Hematopoietic multipotent progenitor cell (in vitro differentiated cells): ENCODE results near the gene PJA2. TPM values are rescaled to one million over a fixed set of nuclear protein-coding genes. Genes with fewer than 3 reads are reported as not detected.

Source experiments
- DNase-seq, 3 donors: peaks; one replicate each; pipeline ENCODE4 v3.0.0-alpha.2; 2011 to 2015; ENCODE audit warnings: low read depth in 2 of 3, low spot score in 2 of 3
- total RNA-seq: library from RNA; depleted of rRNA; stranded (reverse); fragments of >200 nt; gene quantifications from one replicate; pipeline ENCODE4 v1.2.3, GENCODE V29; 2012

Gene PJA2
- total RNA-seq, 1 donor = 35.8 TPM

GRCh38 chr5:109410389-109411148, 795 bp upstream of the PJA2 start:
- DNase-seq = peak in 2 of 3 donors; percentile 55 to 72

GRCh38 chr5:109408991-109409843, 557 bp downstream of the PJA2 start:
- peak; percentile 71 to 94 (median 87) for DNase-seq

DNA sequence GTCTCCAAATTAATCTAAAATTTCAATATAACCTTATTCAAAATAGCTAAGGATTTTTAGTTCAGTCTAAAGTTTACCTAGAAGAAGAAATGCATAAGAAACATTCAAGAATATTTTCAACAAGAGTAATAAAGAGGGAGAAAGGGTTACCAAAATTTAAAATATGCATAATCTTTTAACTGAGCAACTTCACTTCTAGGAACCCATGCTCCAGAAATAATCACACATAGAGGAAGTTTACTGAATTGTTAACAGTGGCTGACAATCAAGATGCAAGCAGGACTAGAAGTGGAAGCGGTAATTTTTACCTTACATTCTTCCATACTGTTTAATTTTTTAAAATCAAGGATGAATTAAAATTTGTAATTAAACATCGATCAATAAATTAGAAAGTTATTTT, 1.9 kb downstream of the PJA2 start:
- peak in 1 of 3 donors; percentile 18 for DNase-seq

GRCh38 chr5:109406719-109407118, 3.1 kb downstream of the PJA2 start:
- DNase-seq = no peak

GRCh38 chr5:109404428-109404960, 5.3 kb downstream of the PJA2 start:
- no peak for DNase-seq

- DNase-seq = no peak
These were observed 6.3 kb downstream of the PJA2 start for GRCh38 chr5:109403469-109403868.

- no peak for DNase-seq
These were observed 10.5 kb downstream of the PJA2 start for GRCh38 chr5:109399092-109399759.

GRCh38 chr5:109396965-109397364, 12.8 kb downstream of the PJA2 start:
- DNase-seq = no peak

DNA sequence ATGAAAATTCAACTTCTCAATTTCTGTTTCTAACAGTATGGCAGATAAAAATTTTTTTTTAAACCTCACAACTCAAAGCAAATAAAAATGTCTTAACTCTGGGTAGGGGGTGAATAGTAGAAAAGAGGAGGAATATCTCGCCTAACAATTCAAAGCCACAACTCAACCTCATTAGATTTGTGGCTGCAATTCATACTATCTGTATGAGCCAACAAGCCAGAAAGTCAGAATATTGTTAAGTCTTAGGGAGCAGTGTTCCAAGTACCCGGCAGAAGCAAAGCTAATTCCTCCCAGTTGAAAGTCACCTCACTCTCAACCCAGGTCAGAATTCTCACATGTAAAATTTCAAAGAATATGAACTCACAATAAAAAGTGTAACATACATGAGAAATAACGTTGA, 15.0 kb downstream of the PJA2 start:
- no peak for DNase-seq

GRCh38 chr5:109390188-109390587, 19.6 kb downstream of the PJA2 start:
- DNase-seq = no peak

- no peak for DNase-seq
These were observed 21.4 kb downstream of the PJA2 start for GRCh38 chr5:109388407-109388806.

DNA sequence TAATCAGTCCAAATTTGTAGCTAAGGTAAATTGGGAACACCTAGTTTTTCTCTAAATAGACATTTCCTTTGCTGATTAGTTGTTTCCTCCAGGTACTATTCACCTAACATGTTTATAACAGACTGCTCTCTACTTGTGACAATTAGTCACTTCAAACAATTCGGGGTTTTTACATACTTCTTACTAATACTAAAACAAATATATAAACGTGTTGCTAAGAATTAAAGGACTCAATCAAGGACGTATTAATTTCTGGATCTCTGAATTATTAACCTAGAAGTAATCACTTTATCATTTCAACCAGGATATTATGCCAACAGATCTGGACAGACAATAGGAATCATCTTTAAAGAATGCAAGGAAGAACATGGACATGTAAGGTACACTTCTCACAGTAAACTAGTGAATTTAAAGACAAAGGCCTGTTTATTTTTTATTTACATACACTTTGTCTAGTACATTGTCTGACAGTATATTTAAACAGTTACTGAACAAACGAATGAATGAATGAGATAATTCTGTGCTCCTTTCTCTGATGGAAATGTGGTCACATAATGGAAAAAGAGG, 22.3 kb downstream of the PJA2 start:
- no peak for DNase-seq

DNA sequence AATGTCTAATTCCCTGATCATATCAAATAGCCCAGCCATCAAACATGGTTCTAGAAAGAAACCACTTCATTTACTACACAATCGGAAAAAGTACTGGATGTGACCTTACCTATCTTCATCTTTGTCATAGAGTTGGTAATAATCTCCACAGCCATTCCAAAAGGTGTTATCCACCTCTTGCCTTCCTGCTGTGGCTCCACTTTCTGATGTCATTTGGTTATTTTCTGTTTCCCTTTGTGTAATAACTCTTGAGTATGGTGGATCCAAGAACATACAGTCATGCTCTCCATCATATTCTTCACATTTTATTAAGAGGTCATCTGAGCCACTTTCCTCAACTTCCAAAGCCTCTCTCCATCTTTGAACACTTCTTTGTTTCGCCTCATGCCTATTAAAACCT, 31.7 kb downstream of the PJA2 start:
- no peak for DNase-seq

DNA sequence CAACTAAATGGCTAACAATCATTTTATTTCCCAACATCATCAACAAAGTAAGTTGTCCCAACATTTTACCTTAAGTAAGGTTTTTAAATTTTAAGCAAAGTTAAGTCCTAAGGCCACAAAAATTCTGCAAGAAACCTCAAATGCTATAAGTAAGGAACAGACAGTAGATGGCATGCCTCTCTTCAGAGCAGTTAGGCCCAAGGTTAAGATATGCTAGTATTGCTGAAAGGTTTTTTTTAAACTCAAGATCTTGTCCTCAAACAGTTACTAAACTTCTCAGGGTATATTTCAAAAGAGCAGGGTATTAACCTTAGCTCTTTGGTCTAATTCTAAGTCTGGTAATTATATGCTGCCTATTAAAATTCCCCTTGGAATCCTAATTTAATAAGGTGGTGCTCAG, 35.1 kb downstream of the PJA2 start:
- DNase-seq = peak in 1 of 3 donors; percentile 29

DNA sequence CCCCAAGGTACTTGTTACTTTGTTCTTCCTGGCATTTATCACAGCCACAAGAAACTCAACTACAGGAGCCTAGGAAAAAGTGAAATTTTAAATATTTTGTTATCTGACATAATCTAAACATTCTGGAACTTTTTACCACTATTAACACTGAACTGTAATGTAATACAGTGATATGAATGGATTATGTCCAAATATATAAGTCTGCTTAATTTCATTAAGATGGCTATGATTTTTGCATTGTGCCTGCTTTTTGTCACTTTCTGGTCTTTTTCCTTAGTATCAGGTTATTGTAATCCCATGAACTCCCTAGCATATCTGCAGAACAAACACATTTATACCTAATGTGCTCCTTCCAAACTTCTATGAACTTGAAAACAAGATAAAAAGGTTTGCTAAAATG, 35.8 kb downstream of the PJA2 start:
- DNase-seq = no peak

DNA sequence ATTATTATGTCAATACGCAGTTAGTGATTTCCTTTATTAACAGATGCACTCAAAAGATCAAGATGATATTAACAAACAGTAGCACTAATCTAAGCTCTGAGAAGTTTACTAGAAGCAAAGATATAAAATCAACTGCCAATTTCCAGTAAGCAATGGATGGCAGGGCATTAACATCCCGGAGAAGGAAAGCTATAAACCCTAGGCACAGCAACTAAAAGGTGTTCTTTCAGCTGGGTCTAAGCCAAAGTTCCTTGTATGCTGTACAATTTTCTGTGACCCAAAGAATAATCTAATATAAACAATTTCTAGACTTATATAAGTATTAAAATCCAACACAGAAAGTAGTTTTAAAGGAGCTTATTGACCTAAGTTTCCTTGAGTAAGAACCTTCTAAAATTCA, 39.4 kb downstream of the PJA2 start:
- no peak for DNase-seq

DNA sequence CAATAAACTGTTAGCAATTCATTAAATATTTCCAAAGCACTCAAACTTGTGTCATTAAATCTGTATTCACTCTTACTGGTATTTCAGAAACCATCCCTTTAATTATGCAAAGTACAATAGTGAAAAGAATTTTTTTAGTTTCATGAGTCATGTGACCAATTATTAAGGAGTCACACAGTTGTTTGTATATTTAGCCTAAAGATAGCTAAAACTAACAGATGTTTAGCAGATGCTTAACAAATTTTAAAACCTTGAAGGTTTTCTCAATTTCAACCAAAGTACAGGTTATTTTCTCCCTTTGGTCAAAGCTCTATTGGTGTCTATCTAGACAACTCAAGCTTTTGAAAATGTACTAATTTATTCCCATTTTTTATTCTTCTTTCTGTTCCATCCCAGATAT, 44.1 kb downstream of the PJA2 start:
- no peak for DNase-seq

GRCh38 chr5:109364977-109365376, 44.8 kb downstream of the PJA2 start:
- DNase-seq = no peak

- no peak for DNase-seq
These were observed 50.1 kb downstream of the PJA2 start for GRCh38 chr5:109359642-109360041.

GRCh38 chr5:109357807-109358206, 52.0 kb downstream of the PJA2 start:
- no peak for DNase-seq

DNA sequence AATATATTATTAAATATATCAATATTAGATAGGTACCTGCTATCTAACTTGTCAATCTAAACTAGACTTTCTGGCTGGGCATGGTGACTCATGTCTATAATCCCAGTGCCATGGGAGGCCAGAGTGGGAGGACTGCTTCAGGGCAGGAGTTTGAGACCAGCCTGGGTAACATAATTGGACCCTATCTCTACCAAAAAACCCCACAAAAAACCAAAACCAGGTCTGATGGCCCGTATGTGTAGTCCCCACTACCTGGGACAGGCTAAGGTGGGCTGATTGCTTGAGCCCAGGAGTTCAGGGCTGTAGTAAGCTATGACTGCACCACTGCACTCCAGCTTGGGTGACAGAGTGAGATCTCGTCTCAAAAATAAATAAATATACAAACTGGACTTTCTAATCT, 55.0 kb downstream of the PJA2 start:
- DNase-seq = peak in 1 of 3 donors; percentile 10
